HG02943 (cell line): ENCODE results near the gene MAP7D2.

Source experiments
- ATAC-seq: cut with Tn5 transposase; IDR thresholded peaks from one replicate; pipeline ENCODE4 v1.9.1; 2021; ENCODE audit warnings: mild to moderate bottlenecking, low read depth, moderate library complexity; ENCODE audit not compliant: unreplicated experiment

The MAP7D2 gene

GRCh38 chrX:19987856-19988255, 128.9 kb downstream of the MAP7D2 start:
- no peak for ATAC-seq

- ATAC-seq, result no peak
Measured at GRCh38 chrX:19986531-19986930, 130.2 kb downstream of the MAP7D2 start.

GRCh38 chrX:19981947-19982346, 134.8 kb downstream of the MAP7D2 start:
- ATAC-seq, result no peak

- ATAC-seq, result no peak
Measured at GRCh38 chrX:19975845-19976244, 140.9 kb downstream of the MAP7D2 start.

- ATAC-seq, result no peak
Measured at GRCh38 chrX:19972984-19973383, 143.7 kb downstream of the MAP7D2 start.

- no peak for ATAC-seq
Measured at GRCh38 chrX:19968276-19968675, 148.4 kb downstream of the MAP7D2 start.

- ATAC-seq, result no peak
Measured at GRCh38 chrX:19966056-19966455, 150.7 kb downstream of the MAP7D2 start.

GRCh38 chrX:19964017-19964710, 152.5 kb downstream of the MAP7D2 start:
- ATAC-seq, result no peak

GRCh38 chrX:19960913-19961312, 155.8 kb downstream of the MAP7D2 start:
- ATAC-seq, result no peak

- no peak for ATAC-seq
Measured at GRCh38 chrX:19958552-19959486, 157.9 kb downstream of the MAP7D2 start.

GRCh38 chrX:19956923-19957322, 159.8 kb downstream of the MAP7D2 start:
- no peak for ATAC-seq
